HEK293 (cell line): Measurements from ENCODE around the gene OR9K2.

ENCODE experiments used
- CTCF ChIP-seq: fragments of 450-650 bp; formaldehyde crosslinking; IDR thresholded peaks from 2 replicates; pipeline ENCODE4 v1.5.1; 2016; ENCODE audit warnings: missing biosample characterization, missing genetic modification characterization
- KLF7 ChIP-seq: fragments of 450-650 bp; formaldehyde crosslinking; IDR thresholded peaks from 2 replicates; pipeline ENCODE4 v1.5.1; 2016; ENCODE audit warnings: missing biosample characterization, missing genetic modification characterization, borderline replicate concordance
- PBX3 ChIP-seq: sonication (generic); formaldehyde crosslinking; IDR thresholded peaks from 2 replicates; pipeline ENCODE4 v1.8.1; 2022; ENCODE audit warnings: mild to moderate bottlenecking, moderate library complexity, missing genetic modification reagents
- YY1 ChIP-seq: fragments of 450-650 bp; formaldehyde crosslinking; IDR thresholded peaks from 2 replicates; pipeline ENCODE4 v1.5.1; 2018; ENCODE audit warnings: missing biosample characterization, missing genetic modification characterization
- ZBTB7A ChIP-seq: fragments of 450-650 bp; formaldehyde crosslinking; IDR thresholded peaks from 2 replicates; pipeline ENCODE4 v1.5.1; 2016; ENCODE audit warnings: low read depth, missing biosample characterization, missing genetic modification characterization
- ZFP37 ChIP-seq: fragments of 450-650 bp; formaldehyde crosslinking; IDR thresholded peaks from 2 replicates; pipeline ENCODE4 v1.5.1; 2016; ENCODE audit warnings: missing biosample characterization, missing genetic modification characterization
- ZNF140 ChIP-seq: fragments of 450-650 bp; formaldehyde crosslinking; IDR thresholded peaks from 2 replicates; pipeline ENCODE4 v1.5.1; 2016; ENCODE audit warnings: missing biosample characterization, missing genetic modification characterization
- ZNF274 ChIP-seq, 2 experiments: fragments of 200-500 bp in 1 of 2; fragments of 450-650 bp in 1 of 2; sonication (Bioruptor generic) in 1 of 2; formaldehyde crosslinking in 1 of 2; IDR thresholded peaks; 2 replicates each; pipeline versions ENCODE4 v1.5.1 to v1.6.1; 2014 to 2016; ENCODE audit warnings: borderline replicate concordance in 1 of 2, inconsistent platforms in 1 of 2, low read length in 1 of 2, missing biosample characterization in 1 of 2, missing genetic modification characterization in 1 of 2
- ZNF776 ChIP-seq: fragments of 450-650 bp; formaldehyde crosslinking; IDR thresholded peaks from 2 replicates; pipeline ENCODE4 v1.5.0; 2017; ENCODE audit warnings: missing biosample characterization, missing genetic modification characterization, borderline replicate concordance
- ZNF837 ChIP-seq: fragments of 450-650 bp; formaldehyde crosslinking; IDR thresholded peaks from 2 replicates; pipeline ENCODE4 v1.5.1; 2016; ENCODE audit warnings: missing biosample characterization, missing genetic modification characterization
- ZSCAN5A ChIP-seq: fragments of 450-650 bp; formaldehyde crosslinking; IDR thresholded peaks from 2 replicates; pipeline ENCODE4 v1.5.1; 2016; ENCODE audit warnings: missing biosample characterization, missing genetic modification characterization

- TF ChIP-seq ZBTB7A: no peak
- TF ChIP-seq CTCF (tag by site-specific recombination): no peak
- TF ChIP-seq ZNF837: no peak
- no peak for TF ChIP-seq YY1
- no peak for TF ChIP-seq ZNF274 (IDR thresholded peaks at IDR 0.05; ENCODE audit: low read length)
- no peak for TF ChIP-seq ZNF274 (tag by site-specific recombination; IDR thresholded peaks at IDR 0.05; ENCODE audit: borderline replicate concordance)
- TF ChIP-seq ZFP37: no peak
- no peak for TF ChIP-seq ZNF776 (tag by site-specific recombination)
- TF ChIP-seq ZNF140 (tag by site-specific recombination): no peak
- no peak for TF ChIP-seq PBX3 (CRISPR knock-in tag)
- TF ChIP-seq ZSCAN5A (tag by site-specific recombination): no peak
- TF ChIP-seq KLF7 (tag by site-specific recombination): no peak
Measured at GRCh38 chr12:55116152-55116551, 10.1 kb upstream of the OR9K2 start.
